ENCODE data around the gene RNF180.

Gene RNF180, protein sequence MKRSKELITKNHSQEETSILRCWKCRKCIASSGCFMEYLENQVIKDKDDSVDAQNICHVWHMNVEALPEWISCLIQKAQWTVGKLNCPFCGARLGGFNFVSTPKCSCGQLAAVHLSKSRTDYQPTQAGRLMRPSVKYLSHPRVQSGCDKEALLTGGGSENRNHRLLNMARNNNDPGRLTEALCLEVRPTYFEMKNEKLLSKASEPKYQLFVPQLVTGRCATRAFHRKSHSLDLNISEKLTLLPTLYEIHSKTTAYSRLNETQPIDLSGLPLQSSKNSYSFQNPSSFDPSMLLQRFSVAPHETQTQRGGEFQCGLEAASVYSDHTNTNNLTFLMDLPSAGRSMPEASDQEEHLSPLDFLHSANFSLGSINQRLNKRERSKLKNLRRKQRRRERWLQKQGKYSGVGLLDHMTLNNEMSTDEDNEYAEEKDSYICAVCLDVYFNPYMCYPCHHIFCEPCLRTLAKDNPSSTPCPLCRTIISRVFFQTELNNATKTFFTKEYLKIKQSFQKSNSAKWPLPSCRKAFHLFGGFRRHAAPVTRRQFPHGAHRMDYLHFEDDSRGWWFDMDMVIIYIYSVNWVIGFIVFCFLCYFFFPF

DNA sequence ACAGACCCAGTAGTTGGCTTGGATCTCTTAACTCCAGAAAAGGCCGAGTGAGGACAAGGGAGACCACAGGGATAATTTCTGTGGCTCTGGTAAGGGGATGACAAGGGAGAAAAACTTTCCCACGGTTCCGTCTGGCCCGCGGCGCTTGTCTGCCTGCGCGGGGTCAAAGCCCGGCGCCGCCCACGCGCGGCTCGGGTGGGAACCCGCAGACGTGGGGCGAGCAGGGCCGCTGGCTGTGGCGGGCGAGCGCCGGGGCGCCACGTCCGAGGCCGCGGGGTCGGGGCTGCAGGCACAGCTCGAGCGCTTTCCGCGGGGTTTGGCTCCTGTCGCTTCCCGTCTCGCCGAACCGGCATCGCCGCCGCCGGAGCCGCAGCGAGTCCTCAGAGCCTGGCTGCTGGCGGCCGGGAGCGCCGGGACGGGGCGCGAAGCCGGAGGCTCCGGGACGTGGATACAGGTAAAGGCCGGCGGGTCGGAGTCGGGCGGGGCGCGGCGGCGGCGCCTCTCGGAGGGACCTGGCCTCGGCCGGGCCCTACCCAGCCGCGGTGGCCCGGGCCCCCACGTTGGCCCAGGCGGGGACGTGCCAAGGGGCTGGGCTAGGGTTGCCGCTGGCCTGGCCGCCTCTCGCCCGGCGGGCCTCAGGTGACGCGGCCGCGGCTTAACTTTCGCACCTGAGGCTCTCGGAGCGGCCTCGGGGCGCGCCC, at the start of gene RNF180:
TSS of gene RNF180 (plus strand) at position 344 of the 701 bp plus-strand sequence. CDS start 34,965 bp downstream, outside the sequence.
- Histone ChIP-seq H3K9ac (ENCODE audit: low read length in 2 of 2) (peak within 1 kb of the TSS; percentile 78 to 80), H3K4me1 (ENCODE audit: control insufficient read depth, insufficient read depth, low read length) (no peaks in the 10 kb centered on the region), H3K4me3 (ENCODE audit: low read length in 2 of 2) (peak within 1 kb of the TSS; percentile 78 to 82), H3K36me3 (ENCODE audit: control insufficient read depth in 2 of 2, insufficient read depth in 2 of 2, low read length in 2 of 2) (no peaks in the 10 kb centered on the region), H3K9me3 (ENCODE audit: control insufficient read depth in 2 of 2, low read length in 2 of 2) (no peaks in the 10 kb centered on the region), H3K27me3 (ENCODE audit: control insufficient read depth in 1 of 2, insufficient read depth in 2 of 2, low read length in 2 of 2) (no peaks in the 10 kb centered on the region), H3K27ac (ENCODE audit: low read length) (no peak within 1 kb of the TSS)

DNA sequence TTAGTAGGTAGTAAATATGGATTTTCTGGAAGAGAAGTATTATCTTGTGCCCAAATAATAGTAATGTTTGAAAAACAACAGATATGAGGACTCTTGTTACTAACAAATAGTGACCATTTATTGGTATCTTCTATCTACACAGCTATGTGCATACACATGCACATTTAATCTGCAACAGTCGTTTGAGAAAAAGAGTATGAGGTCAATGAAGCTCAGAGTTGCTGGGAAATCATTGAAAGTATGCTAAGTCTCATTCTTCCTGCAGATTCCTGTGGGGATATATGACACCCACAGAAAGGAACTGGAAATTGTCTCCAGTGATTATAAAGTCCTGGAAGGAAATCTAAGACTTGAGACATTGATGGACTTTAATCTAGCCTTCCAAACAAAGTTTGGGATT, 40.1 kb upstream of the RNF180 start:
- no peak overlapping the region for H3K9ac ChIP-seq (ENCODE audit: low read length in 2 of 2)
- no peak overlapping the region for H3K27ac ChIP-seq (ENCODE audit: low read length)
- no peaks in the 10 kb centered on the region for H3K4me1 ChIP-seq (ENCODE audit: control insufficient read depth, insufficient read depth, low read length)

DNA sequence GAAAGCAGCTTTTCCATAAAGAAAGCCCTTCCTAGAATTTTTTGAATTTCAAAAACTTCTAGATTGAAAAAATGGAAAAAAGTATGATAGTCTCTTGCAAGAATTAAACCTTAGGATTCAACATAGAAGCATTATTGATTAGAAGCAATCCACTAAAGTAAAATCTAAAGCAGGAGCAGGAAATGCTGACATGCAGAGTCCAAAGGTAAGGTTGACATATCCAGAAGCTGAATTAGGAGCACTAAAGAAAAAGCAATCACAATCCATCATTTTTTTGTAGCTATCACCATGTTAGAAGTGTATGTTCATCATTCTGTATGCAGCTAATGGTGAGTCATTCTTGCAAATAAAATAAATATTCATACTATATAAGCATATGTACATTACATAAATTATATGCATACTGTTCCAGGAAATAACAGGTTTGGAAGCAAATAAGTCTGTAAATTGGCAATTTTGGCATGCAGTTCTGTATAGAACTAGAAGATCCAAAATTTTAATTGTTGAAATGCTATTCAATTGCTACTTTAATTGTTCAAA, 39.4 kb upstream of the RNF180 start:
- no peak overlapping the region for H3K9ac ChIP-seq (ENCODE audit: low read length in 2 of 2)
- no peak overlapping the region for H3K27ac ChIP-seq (ENCODE audit: low read length)
- no peaks in the 10 kb centered on the region for H3K9me3 ChIP-seq (ENCODE audit: control insufficient read depth in 2 of 2, low read length in 2 of 2)
- no peaks in the 10 kb centered on the region for H3K4me1 ChIP-seq (ENCODE audit: control insufficient read depth, insufficient read depth, low read length)
- no peaks in the 10 kb centered on the region for H3K27me3 ChIP-seq (ENCODE audit: control insufficient read depth in 1 of 2, insufficient read depth in 2 of 2, low read length in 2 of 2)
- H3K4me3 ChIP-seq (ENCODE audit: low read length in 2 of 2) = no peak overlapping the region
- no peaks in the 10 kb centered on the region for H3K36me3 ChIP-seq (ENCODE audit: control insufficient read depth in 2 of 2, insufficient read depth in 2 of 2, low read length in 2 of 2)

More for the DNA sequence above, 40.1 kb upstream of the RNF180 start:
- Histone ChIP-seq H3K27me3 (ENCODE audit: control insufficient read depth in 1 of 2, insufficient read depth in 2 of 2, low read length in 2 of 2) (no peaks in the 10 kb centered on the region), H3K36me3 (ENCODE audit: control insufficient read depth in 2 of 2, insufficient read depth in 2 of 2, low read length in 2 of 2) (no peaks in the 10 kb centered on the region), H3K9me3 (ENCODE audit: control insufficient read depth in 2 of 2, low read length in 2 of 2) (no peaks in the 10 kb centered on the region), H3K4me3 (ENCODE audit: low read length in 2 of 2) (no peak overlapping the region)

DNA sequence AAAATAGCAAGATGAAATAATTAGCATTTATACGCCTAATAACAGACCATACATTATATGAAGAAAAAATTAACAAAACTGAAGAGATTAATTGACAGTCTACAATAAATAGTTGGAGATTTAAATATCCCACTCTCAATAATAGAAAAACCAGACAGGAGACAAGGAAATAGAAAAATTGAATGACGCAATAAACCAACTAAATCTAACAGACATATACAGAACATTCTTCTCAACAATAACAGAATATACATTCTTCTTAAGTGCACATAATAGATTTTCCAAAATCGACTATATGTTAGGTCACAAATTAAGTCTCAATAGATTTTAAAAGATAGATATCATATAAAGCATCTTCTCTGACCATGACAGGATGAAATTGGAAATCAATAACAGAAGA, 25.6 kb upstream of the RNF180 start:
- no peaks in the 10 kb centered on the region for H3K9me3 ChIP-seq (ENCODE audit: control insufficient read depth in 2 of 2, low read length in 2 of 2)
- H3K27ac ChIP-seq (ENCODE audit: low read length) = no peak overlapping the region
- H3K36me3 ChIP-seq (ENCODE audit: control insufficient read depth in 2 of 2, insufficient read depth in 2 of 2, low read length in 2 of 2) = no peaks in the 10 kb centered on the region
- H3K27me3 ChIP-seq (ENCODE audit: control insufficient read depth in 1 of 2, insufficient read depth in 2 of 2, low read length in 2 of 2) = no peaks in the 10 kb centered on the region
- H3K4me1 ChIP-seq (ENCODE audit: control insufficient read depth, insufficient read depth, low read length) = no peaks in the 10 kb centered on the region
- no peak overlapping the region for H3K9ac ChIP-seq (ENCODE audit: low read length in 2 of 2)
- no peak overlapping the region for H3K4me3 ChIP-seq (ENCODE audit: low read length in 2 of 2)

DNA sequence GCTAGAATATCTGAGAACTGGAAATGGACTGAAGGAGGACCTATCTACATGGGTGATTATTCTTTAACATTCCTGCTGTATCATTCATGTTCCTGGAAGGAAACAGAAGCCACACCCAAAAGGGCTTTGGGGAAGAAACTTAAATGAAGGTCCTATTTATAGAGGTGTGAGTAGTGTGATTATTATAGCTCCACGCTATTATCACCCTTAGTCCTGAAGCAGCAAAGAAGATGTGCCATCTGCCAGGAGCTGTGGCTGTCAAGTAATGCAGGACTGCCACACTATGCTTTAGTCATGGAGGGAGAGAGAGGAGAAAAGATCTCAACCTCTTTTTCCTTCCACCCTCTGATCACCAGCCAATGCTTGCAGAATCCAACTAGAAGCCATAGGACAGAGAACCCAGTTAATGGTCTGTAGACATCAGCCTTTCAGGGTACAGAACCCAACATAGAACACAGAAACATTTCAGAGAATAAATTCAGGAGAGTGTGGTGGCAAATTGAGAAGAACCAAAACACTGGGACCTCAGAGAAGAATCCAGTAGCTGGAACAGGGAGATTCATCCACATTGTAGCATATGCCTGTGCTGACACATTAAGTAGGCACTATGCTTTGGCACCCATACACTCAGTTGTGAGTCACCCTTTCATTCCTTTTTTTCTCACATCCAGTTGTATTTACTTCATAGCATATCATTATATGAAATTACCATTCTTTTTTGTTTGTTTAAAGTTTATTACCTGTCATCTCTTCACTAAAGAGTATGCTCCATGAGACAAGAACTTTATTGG, 21.0 kb upstream of the RNF180 start:
- H3K4me3 ChIP-seq (ENCODE audit: low read length in 2 of 2) = no peak overlapping the region
- H3K27ac ChIP-seq (ENCODE audit: low read length) = no peak overlapping the region
- no peak overlapping the region for H3K9ac ChIP-seq (ENCODE audit: low read length in 2 of 2)
- no peaks in the 10 kb centered on the region for H3K36me3 ChIP-seq (ENCODE audit: control insufficient read depth in 2 of 2, insufficient read depth in 2 of 2, low read length in 2 of 2)
- H3K9me3 ChIP-seq (ENCODE audit: control insufficient read depth in 2 of 2, low read length in 2 of 2) = no peaks in the 10 kb centered on the region
- peaks cover 3% of the 10 kb centered on the region for H3K4me1 ChIP-seq (ENCODE audit: control insufficient read depth, insufficient read depth, low read length)
- no peaks in the 10 kb centered on the region for H3K27me3 ChIP-seq (ENCODE audit: control insufficient read depth in 1 of 2, insufficient read depth in 2 of 2, low read length in 2 of 2)

DNA sequence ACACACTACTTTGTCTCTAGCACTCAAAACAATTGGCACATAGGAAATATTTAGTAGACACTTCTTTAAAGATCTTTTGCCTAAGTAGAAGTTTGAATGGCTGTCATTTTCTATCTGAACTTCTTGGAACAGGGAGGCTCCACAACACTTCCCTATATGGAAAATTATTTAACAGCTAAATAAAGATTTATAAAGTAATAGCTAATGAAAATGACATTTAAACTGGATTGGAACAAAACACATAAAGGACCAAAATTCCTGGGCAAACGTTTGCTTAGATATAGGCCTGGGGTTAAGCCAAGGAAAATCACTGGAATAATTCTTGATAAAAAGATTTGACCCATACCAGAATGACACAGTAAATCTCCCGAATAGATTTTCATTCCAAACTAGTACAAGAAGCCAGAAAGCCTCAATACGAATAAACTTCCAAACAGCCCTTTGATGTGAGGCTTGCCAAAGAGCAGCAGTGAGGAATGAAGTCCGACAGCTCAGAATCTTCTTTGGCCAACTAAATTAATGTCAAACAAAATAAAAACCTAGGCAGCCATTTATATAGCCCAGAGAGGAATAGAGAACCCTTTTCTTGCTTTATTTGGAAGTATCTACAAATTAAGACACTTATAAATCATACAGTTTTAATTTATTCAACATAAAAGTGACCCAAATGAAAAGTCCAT, 20.3 kb upstream of the RNF180 start:
- no peaks in the 10 kb centered on the region for H3K9me3 ChIP-seq (ENCODE audit: control insufficient read depth in 2 of 2, low read length in 2 of 2)
- no peak overlapping the region for H3K27ac ChIP-seq (ENCODE audit: low read length)
- no peak overlapping the region for H3K9ac ChIP-seq (ENCODE audit: low read length in 2 of 2)
- no peaks in the 10 kb centered on the region for H3K27me3 ChIP-seq (ENCODE audit: control insufficient read depth in 1 of 2, insufficient read depth in 2 of 2, low read length in 2 of 2)
- H3K36me3 ChIP-seq (ENCODE audit: control insufficient read depth in 2 of 2, insufficient read depth in 2 of 2, low read length in 2 of 2) = no peaks in the 10 kb centered on the region
- H3K4me1 ChIP-seq (ENCODE audit: control insufficient read depth, insufficient read depth, low read length) = peaks cover 3% of the 10 kb centered on the region
- H3K4me3 ChIP-seq (ENCODE audit: low read length in 2 of 2) = no peak overlapping the region

DNA sequence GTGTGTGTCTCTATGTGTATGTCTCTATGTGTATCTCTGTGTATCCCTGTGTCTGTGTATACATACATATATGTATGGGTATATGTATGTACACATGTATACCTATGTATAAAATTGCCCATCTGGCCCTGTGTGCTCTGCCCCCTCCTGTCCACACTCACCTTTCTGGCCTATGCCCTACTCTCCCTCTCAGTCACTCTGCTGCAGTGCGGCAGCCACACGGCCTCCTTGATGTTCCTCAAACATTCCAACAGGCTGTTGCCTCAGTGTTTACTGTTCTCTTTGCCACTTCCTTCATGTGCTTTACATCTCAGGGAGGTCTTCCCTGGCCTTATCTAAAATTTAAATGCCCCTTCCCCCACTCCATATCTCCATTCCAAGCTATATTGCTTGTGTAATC, 18.3 kb upstream of the RNF180 start:
- Histone ChIP-seq H3K9me3 (ENCODE audit: control insufficient read depth in 2 of 2, low read length in 2 of 2) (no peaks in the 10 kb centered on the region), H3K9ac (ENCODE audit: low read length in 2 of 2) (peak overlapping the region in 1 of 2 donors; percentile 7), H3K27me3 (ENCODE audit: control insufficient read depth in 1 of 2, insufficient read depth in 2 of 2, low read length in 2 of 2) (no peaks in the 10 kb centered on the region), H3K36me3 (ENCODE audit: control insufficient read depth in 2 of 2, insufficient read depth in 2 of 2, low read length in 2 of 2) (no peaks in the 10 kb centered on the region), H3K4me1 (ENCODE audit: control insufficient read depth, insufficient read depth, low read length) (peaks cover 3% of the 10 kb centered on the region), H3K4me3 (ENCODE audit: low read length in 2 of 2) (no peak overlapping the region), H3K27ac (ENCODE audit: low read length) (no peak overlapping the region)

DNA sequence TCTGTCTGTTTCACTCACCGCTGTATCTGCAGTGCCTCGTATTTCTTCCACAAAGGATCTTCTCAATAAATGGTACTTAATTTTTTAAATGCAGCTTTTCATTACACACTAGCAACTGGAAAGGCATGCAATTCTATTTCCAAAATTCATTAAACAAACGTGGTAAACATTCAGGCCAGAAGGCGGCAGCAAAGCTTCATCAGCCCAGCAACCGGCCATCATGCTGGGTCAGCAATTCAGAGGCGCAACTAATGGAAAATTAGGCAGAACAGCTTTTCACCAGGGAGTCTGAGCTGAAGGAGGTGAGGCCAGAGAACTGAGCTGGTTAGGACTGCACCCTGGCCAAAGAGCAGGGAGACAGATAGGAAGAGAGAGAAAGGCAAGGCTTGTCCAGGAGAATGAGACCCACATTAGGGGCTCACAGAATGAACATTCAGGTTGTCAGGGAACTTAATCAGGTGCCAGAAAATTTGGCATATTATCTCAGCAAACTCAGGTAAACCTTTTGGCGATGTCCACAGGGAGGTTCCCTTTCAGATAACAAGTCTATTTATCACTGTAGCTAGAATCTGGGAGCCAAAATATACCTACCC, 17.7 kb upstream of the RNF180 start:
- Histone ChIP-seq H3K4me3 (ENCODE audit: low read length in 2 of 2) (no peak overlapping the region), H3K9ac (ENCODE audit: low read length in 2 of 2) (peak overlapping the region in 1 of 2 donors; percentile 7), H3K36me3 (ENCODE audit: control insufficient read depth in 2 of 2, insufficient read depth in 2 of 2, low read length in 2 of 2) (no peaks in the 10 kb centered on the region), H3K9me3 (ENCODE audit: control insufficient read depth in 2 of 2, low read length in 2 of 2) (no peaks in the 10 kb centered on the region), H3K27ac (ENCODE audit: low read length) (no peak overlapping the region), H3K27me3 (ENCODE audit: control insufficient read depth in 1 of 2, insufficient read depth in 2 of 2, low read length in 2 of 2) (no peaks in the 10 kb centered on the region), H3K4me1 (ENCODE audit: control insufficient read depth, insufficient read depth, low read length) (peaks cover 3% of the 10 kb centered on the region)

DNA sequence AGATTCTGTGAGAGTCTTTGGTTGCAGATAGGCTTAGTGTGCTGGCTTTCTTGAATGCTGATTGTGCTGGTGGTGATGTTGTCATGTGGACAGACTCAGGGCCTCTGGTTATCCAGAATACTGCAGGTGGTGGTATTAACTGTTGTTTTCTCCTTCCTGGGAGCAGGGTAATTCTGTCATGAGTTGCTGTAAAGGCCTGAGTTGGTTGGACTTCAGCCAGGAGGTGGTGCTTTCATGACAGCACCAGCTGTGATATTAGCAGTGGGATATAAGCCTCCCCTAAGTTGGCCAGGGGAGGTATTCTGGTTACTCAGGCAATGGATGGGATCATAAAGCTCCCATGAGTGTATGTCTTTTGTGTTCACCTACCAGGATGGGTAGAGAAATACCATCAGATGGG, 16.4 kb upstream of the RNF180 start:
- Histone ChIP-seq H3K4me1 (ENCODE audit: control insufficient read depth, insufficient read depth, low read length) (peaks cover 3% of the 10 kb centered on the region), H3K27ac (ENCODE audit: low read length) (no peak overlapping the region), H3K9ac (ENCODE audit: low read length in 2 of 2) (no peak overlapping the region), H3K36me3 (ENCODE audit: control insufficient read depth in 2 of 2, insufficient read depth in 2 of 2, low read length in 2 of 2) (no peaks in the 10 kb centered on the region), H3K9me3 (ENCODE audit: control insufficient read depth in 2 of 2, low read length in 2 of 2) (peaks cover 0 to 3% of the 10 kb centered on the region in 2 donors), H3K4me3 (ENCODE audit: low read length in 2 of 2) (no peak overlapping the region), H3K27me3 (ENCODE audit: control insufficient read depth in 1 of 2, insufficient read depth in 2 of 2, low read length in 2 of 2) (no peaks in the 10 kb centered on the region)
